ENCODE measurements around the gene PAQR5. TPM values are rescaled to one million over a fixed set of nuclear protein-coding genes. Genes with fewer than 3 reads are reported as not detected.
"Not testable (repeated sequence)": the region's sequence is repeated elsewhere in the genome, so short reads cannot be mapped to it uniquely, and the experiment has no call there.

The PAQR5 gene
- total RNA-seq, 4 donors from 2014 or later, result 0.27 to 2.6 (median 1.4) TPM

DNA sequence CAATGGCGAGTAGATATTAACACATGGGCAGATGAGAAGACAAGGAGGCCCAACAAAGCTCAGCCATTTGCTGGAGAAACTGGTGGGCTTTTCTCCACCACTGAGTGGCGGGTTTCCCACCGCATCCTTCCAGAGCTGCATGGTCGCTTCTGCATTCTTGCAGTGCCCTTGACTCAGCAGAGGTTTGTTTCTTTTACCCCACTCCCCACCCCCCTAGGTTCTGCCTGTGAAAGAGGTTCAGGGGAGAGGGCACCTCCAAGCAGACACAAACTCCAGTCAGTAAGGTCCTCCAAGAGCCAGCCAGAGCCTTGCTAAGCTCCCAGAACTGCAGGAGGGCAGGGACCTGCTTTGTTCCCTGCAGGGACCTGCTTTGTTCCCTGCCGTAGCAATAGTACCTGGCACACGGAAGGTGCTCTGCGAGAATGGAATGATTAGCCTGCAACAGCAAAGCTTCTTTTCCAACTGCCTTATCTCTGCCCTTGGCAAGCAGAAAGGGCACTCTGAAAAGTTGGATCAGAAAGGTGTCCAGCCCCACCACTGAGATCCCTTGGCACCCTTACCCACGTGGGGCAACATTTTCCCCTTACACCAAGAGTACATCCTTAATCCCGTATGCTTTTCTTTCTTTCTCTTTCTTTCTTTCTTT, 1.4 kb downstream of the PAQR5 start:
- TF ChIP-seq POLR2AphosphoS5 (IDR thresholded peaks at IDR 0.05) (no peak), POLR2A (IDR thresholded peaks at IDR 0.05) (no peak), EP300 (IDR thresholded peaks at IDR 0.05) (no peak)
- TF ChIP-seq, protein P1, sequence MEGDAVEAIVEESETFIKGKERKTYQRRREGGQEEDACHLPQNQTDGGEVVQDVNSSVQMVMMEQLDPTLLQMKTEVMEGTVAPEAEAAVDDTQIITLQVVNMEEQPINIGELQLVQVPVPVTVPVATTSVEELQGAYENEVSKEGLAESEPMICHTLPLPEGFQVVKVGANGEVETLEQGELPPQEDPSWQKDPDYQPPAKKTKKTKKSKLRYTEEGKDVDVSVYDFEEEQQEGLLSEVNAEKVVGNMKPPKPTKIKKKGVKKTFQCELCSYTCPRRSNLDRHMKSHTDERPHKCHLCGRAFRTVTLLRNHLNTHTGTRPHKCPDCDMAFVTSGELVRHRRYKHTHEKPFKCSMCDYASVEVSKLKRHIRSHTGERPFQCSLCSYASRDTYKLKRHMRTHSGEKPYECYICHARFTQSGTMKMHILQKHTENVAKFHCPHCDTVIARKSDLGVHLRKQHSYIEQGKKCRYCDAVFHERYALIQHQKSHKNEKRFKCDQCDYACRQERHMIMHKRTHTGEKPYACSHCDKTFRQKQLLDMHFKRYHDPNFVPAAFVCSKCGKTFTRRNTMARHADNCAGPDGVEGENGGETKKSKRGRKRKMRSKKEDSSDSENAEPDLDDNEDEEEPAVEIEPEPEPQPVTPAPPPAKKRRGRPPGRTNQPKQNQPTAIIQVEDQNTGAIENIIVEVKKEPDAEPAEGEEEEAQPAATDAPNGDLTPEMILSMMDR (IDR thresholded peaks at IDR 0.05), result no peak
- Histone ChIP-seq H3K4me1 (peaks cover 0 to 13% (median 7%) of the 10 kb centered on the region in 3 donors), H3K9me3 (no peaks in the 10 kb centered on the region), H3K36me3 (no peaks in the 10 kb centered on the region), H3K27me3 (peaks cover 75% of the 10 kb centered on the region), H3K4me3 (no peak overlapping the region), H3K27ac (no peak overlapping the region)
- ATAC-seq, result no peak
- 51 to 60% methylated on average over 6 to 7 of the region's 9 CpGs for WGBS, 2 donors (ENCODE audit: low coverage in 1 of 2)

DNA sequence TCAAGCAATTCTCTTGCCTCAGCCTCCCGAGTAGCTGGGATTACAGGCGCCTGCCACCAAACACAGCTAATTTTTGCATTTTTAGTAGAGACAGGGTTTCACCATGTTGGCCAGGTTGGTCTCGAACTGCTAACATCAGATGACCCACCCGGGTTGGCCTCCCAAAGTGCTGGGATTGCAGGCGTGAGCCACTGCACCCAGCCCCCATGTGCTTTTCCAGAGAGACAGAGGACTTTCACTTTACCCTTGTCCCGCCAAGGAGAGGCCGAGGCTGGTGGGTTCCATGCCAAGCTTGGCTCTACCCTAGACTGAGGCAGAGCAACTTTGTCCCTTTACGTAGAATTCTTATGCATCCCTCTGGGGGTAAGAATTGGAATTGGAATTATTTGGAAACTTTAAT, 2.4 kb downstream of the PAQR5 start:
- not testable (repeated sequence) for ATAC-seq, H3K36me3 ChIP-seq, H3K27ac ChIP-seq, H3K4me3 ChIP-seq, H3K9me3 ChIP-seq
- peaks cover 67% of the 10 kb centered on the region for H3K27me3 ChIP-seq
- 86 to 90% methylated on average over 1 to 2 of the region's 8 CpGs for WGBS, 2 donors (ENCODE audit: low coverage in 1 of 2)
- H3K4me1 ChIP-seq, result peaks cover 0 to 13% (median 7%) of the 10 kb centered on the region in 3 donors

DNA sequence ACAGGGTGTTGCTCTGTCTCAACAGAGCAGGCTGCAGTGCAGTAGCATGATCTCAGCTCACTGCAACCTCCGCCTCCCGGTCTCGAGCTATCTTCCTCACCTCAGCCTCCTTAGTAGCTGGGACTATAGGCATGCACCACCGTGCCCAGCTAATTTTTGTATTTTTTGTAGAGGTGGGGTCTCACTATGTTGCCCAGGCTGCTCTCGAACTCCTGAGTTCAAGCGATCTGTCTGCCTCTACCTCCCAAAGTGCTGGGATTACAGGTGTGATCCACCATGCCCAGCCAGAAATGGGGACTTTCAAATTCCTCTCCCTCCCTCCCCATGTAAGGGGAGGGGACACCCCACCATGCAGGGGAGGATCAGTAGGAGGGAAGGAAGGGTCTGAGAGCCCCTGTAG, 3.4 kb downstream of the PAQR5 start:
- peaks cover 0 to 13% (median 7%) of the 10 kb centered on the region in 3 donors for H3K4me1 ChIP-seq
- not testable (repeated sequence) for H3K36me3 ChIP-seq, ATAC-seq, H3K4me3 ChIP-seq, H3K27ac ChIP-seq, H3K9me3 ChIP-seq
- 60 to 68% methylated on average over 1 to 3 of the region's 6 CpGs for WGBS, 2 donors (ENCODE audit: low coverage in 1 of 2)
- H3K27me3 ChIP-seq, result peaks cover 61% of the 10 kb centered on the region

DNA sequence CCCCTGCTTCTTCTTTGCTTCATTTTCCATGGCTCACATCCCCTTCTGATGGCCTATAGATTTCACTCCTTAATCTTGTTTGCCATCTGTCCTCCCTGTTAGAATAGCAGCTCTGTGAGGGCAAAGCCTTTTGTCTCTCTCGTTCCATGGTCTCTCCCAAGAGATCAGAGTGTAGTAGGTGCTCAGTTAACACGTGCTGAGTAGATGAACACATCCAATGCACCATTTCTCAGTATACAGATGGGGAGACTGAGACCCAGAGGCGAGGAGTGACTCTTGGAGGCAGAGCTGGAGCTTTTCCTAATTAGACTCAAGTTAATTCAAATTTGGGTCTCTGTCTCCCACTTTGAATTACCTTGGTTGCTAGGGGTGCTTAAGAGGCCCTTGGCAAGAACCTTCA, 4.2 kb downstream of the PAQR5 start:
- Histone ChIP-seq H3K36me3 (no peaks in the 10 kb centered on the region), H3K27ac (no peak overlapping the region), H3K27me3 (peaks cover 62% of the 10 kb centered on the region), H3K4me3 (no peak overlapping the region), H3K9me3 (no peaks in the 10 kb centered on the region), H3K4me1 (peaks cover 0 to 13% (median 7%) of the 10 kb centered on the region in 3 donors)
- TF ChIP-seq, protein P1 (IDR thresholded peaks at IDR 0.05), result no peak
- TF ChIP-seq POLR2AphosphoS5 (IDR thresholded peaks at IDR 0.05) (no peak), POLR2A (IDR thresholded peaks at IDR 0.05) (no peak), EP300 (IDR thresholded peaks at IDR 0.05) (no peak)
- no peak for ATAC-seq
- WGBS, 2 donors (ENCODE audit: low coverage in 1 of 2), result 0% methylated on average over 1 of the region's 3 CpGs; no CpG with 5 or more reads in 1 of the 2 donors

DNA sequence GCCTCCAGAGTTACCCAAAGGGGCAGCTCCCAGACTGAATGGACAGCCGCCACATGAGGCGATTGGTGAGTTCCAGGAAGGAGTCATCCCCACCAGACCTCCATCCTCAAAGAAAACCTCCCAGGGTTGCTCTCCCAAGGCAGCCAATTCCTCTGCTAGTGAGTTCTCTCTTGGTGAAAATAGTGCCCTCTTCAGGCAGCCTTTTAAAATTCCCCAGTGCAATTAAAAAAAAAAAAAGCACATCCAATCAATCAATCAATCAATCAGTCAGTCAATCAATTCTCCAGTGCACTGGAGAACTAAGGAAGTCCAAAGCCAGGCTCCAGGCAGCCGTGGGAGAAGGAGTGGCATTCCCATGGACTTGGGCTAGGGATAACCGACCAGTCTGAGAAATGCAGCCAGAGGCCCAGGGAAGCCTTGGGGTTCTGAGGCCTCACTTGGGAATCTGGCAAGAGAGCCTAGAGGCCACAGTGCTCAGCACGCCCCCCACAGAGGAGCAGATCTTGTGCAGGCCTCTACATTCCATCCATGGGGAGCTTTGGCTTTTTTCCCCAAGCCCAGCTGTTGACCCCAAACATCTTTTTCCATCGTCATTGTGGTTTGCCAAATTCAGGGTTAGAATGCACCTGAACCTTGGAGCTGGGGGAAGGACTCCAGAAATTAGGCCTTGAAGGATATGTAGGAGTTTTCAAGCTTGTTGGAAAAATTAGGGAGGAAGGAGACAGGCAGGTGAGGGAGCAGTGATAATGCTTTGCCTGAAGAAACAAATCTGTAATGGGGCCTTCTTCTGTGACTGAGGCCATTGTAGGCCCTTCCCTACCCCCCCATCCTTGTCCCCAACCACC, 4.8 kb downstream of the PAQR5 start:
- no peak for ATAC-seq
- Histone ChIP-seq H3K36me3 (no peaks in the 10 kb centered on the region), H3K9me3 (no peaks in the 10 kb centered on the region), H3K27me3 (peaks cover 59% of the 10 kb centered on the region), H3K4me1 (peaks cover 0 to 11% (median 7%) of the 10 kb centered on the region in 3 donors), H3K4me3 (no peak overlapping the region), H3K27ac (no peak overlapping the region)
- 50% methylated on average over 1 to 2 of the region's 6 CpGs for WGBS, 2 donors (ENCODE audit: low coverage in 1 of 2)
- TF ChIP-seq POLR2A (IDR thresholded peaks at IDR 0.05), result no peak
- TF ChIP-seq EP300 (IDR thresholded peaks at IDR 0.05), result no peak
- TF ChIP-seq, protein P1 (IDR thresholded peaks at IDR 0.05), result no peak
- TF ChIP-seq POLR2AphosphoS5 (IDR thresholded peaks at IDR 0.05), result no peak

DNA sequence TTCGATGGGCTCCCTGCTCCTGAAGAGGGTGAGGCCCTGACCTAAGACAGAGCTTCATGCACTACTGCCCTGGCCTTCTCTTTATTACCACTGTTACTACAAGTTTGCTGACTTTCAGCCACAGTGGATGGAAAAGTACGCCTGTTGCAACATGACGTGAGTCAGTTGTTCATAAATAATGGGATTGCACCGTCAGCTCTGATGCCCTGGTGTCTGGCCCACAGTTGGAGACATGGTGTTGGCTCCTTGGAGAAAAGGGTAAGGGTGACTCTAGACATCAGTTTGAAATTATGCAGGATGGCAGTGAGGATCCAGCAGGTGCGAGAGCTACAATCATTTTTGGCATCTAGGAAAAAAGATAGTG, 5.5 kb downstream of the PAQR5 start:
- 56 to 75% methylated on average over 2 to 5 of the region's 5 CpGs for WGBS, 2 donors (ENCODE audit: low coverage in 1 of 2)
- peaks cover 0 to 5% (median 4%) of the 10 kb centered on the region in 3 donors for H3K4me1 ChIP-seq
- H3K4me3 ChIP-seq, result no peak overlapping the region
- no peak overlapping the region for H3K27ac ChIP-seq
- H3K9me3 ChIP-seq, result no peaks in the 10 kb centered on the region
- TF ChIP-seq POLR2AphosphoS5 (IDR thresholded peaks at IDR 0.05) (no peak), EP300 (IDR thresholded peaks at IDR 0.05) (no peak), POLR2A (IDR thresholded peaks at IDR 0.05) (no peak)
- TF ChIP-seq, protein P1 (IDR thresholded peaks at IDR 0.05), result no peak
- H3K36me3 ChIP-seq, result no peaks in the 10 kb centered on the region
- ATAC-seq, result no peak
- H3K27me3 ChIP-seq, result peaks cover 53% of the 10 kb centered on the region

Data from gastroesophageal sphincter (tissue), 4 donors.